ENCODE measurements around the gene KLRF1.

The KLRF1 gene

DNA sequence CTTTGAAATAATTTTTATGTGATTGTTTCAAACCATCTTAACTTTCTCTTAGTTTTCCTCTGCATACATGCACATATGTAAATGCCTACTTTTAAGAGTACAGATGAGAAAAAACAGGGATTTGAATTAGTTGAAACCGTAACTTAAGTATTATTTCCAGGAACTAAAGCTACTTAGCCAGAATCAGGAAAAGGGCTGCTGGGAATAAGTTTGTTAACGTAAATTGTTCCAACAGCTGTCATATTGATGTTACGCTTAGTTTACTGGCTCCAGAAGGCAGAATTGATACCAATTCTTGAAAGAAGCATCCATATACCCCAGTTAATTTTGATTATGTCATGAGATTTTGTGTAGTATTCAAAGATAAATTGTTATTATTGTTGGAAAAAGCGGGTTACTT lies 17.9 kb upstream of the KLRF1 start:
- DNase-seq (ENCODE audit: low read depth, low spot score), result no peak

DNA sequence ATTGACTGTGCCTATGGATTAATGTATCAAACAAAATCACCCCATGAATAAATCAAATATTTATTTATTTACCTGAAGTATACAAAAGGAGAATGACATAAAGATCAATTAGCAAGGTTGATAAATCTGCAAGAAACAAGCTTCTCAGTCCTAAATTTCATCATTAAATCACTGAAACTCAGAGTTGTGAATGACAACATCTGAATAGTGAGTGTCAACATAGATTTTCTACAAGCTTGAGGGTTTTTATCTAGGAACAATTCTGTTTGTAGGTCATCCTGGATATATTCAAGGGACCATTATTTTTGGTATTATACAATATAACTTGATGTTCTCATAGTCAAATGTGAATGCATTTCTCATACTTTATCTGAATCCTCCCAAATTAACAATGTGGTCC lies 17.4 kb upstream of the KLRF1 start:
- no peak for DNase-seq (ENCODE audit: low read depth, low spot score)

DNA sequence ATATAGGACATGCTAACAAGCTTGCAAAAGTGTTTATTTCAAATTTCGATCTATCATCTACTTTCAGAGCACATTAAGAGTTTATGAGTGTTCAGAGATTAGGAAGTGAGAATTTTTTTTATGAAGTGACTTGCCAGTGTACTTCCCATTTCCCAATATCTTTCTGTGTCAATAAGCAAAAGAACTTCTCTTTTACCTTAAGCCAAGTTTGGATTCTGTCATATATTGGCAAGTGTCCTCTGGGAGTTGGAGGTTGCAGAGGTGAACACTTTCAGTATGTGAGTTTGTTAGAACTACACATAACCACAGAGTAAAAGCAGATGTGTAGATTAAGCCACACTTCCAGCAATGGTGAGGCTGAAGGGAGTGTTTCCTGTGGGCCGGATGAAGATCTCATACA lies 16.6 kb upstream of the KLRF1 start:
- DNase-seq (ENCODE audit: low read depth, low spot score), result no peak

GRCh38 chr12:9811621-9812020 lies 15.7 kb upstream of the KLRF1 start:
- DNase-seq (ENCODE audit: low read depth, low spot score), result no peak

GRCh38 chr12:9813821-9814798 lies 13.2 kb upstream of the KLRF1 start:
- peak; percentile 38 for DNase-seq (ENCODE audit: low read depth, low spot score)

DNA sequence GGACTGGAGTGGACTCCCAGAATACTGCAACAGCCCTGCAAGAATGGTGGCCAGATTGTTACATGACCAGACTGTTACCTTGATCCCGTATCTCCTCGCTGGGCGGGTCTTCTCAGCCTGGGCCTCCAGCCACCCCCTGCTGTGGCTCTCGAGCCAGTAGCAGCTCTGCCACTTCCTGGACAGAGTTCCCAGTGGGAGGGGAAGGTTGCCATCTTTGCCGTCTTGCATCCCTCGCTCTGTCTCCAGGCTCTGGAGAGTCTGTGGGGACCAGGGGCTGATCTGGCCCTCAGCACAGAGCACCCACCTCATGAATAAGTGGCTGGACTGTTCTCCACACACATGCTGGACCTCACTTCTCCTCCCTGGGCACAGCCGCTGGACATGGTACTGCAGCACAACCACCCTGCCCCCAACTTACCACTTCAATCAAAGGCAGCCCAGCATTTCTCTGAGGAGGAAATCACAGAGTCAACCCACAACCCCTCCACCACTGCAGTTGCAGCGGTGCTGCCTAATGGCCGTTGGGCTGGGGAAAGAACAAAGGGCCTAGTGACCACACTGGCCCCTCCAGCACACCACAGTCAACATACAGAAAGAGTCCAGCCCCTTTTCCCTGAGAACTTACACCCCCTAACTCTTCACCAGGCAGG lies 6.9 kb upstream of the KLRF1 start:
- no peak for DNase-seq (ENCODE audit: low read depth, low spot score)

DNA sequence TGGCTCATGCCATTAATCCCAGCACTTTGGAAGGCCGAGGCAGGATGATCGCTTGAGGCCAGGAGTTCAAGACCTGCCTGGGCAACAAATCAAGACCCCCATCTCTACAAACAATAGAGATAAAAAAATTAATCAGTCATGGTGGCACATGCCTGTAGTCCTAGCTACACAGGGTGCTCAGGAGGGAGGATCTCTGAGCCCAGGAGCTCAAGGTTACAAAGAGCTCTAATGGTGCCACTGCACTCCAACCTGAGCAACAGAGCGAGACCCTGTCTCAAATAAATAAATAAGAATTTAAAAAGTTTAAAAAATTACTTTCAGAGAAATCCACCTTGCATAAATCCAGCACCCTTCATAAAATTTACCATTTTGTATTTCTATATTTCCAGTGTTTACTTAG lies 2.2 kb downstream of the KLRF1 start:
- no peak for DNase-seq (ENCODE audit: low read depth, low spot score)

DNA sequence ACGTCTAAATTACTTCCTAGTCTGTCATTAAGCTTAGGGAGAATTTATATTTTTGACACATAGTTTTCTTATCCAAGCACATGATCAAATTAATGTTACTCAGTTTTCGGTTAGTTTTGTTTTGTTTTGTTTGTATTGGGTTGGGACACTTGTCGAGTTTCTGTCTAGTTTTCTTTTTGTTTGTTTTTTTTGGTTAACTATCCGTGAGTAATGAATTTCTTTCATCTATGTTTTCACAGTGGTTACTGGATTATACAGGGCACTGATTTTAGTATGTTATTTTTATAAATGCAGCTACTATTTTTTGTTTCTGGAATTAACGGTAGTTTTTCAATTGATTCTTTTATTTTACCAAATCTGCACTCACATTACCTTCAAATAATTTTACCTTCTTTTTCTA lies 2.7 kb downstream of the KLRF1 start:
- no peak for DNase-seq (ENCODE audit: low read depth, low spot score)

GRCh38 chr12:9831720-9832119 lies 4.4 kb downstream of the KLRF1 start:
- no peak for DNase-seq (ENCODE audit: low read depth, low spot score)

- no peak for DNase-seq (ENCODE audit: low read depth, low spot score)
These were observed 16.1 kb downstream of the KLRF1 start for GRCh38 chr12:9843407-9843806.

DNA sequence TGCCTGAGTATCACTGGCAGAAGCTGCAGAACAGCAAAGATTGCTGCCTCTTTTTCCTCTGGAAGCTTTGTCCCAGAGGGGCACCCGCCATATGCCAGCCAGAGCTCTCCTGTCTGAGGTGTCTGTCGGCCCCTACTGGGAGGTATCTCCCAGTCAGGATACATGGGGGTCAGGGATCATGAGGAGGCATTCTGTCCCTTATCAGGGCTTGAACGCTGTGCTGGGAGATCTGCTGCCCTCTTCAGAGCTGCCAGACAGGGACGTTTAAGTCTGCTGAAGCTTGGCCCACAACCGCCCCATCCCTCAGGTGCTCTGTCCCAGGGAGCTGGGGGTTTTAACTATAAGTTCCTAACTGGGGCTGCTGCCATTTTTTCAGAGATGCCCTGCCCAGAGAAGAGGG lies 21.6 kb downstream of the KLRF1 start:
- no peak for DNase-seq (ENCODE audit: low read depth, low spot score)

DNA sequence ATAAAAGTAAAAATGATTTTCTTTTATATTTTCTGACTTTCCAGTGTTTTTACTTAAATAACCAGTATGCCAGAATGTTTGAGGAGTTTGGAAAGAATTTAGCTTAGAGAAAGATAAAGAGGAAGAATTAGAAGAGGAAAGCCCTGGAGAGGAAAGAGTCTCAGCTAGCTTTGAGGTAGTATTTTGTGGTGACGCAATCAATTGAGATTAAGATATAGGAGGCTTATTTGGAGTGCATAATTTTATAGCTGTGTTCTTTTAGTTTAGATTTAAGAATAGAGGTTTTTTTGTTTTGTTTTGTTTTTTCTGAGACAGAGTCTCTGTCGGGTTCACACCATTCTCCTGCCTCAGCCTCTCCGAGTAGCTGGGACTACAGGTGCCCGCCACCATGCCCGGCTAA lies 23.8 kb downstream of the KLRF1 start:
- DNase-seq (ENCODE audit: low read depth, low spot score), result no peak

- no peak for DNase-seq (ENCODE audit: low read depth, low spot score)
These were observed 24.6 kb downstream of the KLRF1 start for GRCh38 chr12:9851927-9852326.

- DNase-seq (ENCODE audit: low read depth, low spot score), result no peak
These were observed 28.9 kb downstream of the KLRF1 start for GRCh38 chr12:9856151-9856550.

DNA sequence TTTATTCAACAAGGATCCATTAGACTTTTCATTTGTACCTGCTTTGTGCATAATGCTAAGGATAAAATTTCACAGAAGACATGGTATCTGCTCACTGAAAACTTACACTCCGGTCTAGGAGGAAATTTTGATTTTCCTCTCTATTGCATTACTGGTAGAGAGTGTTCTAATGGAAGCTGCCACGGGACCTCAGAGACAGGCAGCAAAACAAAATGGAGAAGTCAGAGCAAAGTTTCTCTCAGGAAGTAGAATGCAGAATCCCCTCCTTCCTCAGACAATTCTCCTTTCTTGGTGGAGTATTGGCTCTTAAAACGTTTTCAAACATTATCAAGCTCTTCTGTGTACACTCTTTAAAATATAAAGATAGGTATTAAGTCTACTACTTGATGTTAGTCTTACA lies 29.6 kb downstream of the KLRF1 start:
- no peak for DNase-seq (ENCODE audit: low read depth, low spot score)

GRCh38 chr12:9858135-9858534 lies 30.9 kb downstream of the KLRF1 start:
- DNase-seq (ENCODE audit: low read depth, low spot score), result no peak

DNA sequence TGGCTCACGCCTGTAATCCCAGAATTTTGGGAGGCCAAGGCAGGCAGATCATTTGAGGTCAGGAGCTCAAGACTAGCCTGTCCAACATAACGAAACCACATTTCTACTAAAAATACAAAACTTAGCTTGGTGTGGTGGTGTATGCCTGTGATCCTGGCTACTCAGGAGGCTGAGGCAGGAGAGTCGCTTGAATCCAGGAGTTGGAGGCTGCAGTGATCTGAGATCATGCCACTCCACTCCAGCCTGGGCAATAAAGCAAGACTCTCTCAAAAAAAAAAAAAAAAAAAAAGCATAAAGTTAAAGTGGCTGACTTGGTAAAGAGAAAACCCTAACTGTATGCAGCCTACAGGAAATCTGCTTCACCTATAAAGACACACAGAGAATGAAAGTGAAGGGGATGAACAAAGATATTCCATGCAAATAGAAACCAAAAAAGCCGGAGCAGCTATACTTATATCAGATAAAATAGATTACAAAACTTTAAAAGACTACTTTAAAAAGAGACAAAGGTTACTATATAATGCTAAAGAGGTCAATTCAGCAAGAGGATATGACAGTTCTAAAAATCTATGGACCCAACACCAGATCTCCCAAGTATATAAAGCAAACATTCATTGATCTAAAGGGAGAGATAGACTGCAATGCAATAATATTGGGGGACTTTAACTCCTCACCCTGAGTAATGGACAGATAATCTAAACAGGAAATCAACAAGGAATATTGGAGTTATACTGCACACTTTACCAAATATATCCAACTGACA lies 37.8 kb downstream of the KLRF1 start:
- DNase-seq (ENCODE audit: low read depth, low spot score), result no peak

DNA sequence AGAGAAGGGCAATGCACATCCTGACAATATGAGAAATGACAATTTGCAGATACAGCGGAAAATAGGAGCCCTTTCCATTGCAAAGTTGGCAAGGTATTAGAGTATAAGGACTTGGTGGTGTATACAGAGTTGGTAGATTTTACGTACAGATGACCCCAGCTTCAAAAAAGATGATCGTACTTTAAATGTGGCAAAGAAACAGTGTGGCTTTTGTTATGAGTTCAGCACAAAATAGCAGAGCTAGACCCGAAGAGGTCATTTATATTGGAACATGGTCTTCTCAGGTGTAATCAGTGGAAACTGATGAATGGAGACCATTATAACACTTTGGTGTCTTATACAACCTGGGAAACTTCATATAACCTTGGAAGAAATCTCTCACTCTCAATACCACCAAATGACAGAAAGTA lies 39.6 kb downstream of the KLRF1 start:
- no peak for DNase-seq (ENCODE audit: low read depth, low spot score)

- no peak for DNase-seq (ENCODE audit: low read depth, low spot score)
These were observed 40.2 kb downstream of the KLRF1 start for GRCh38 chr12:9867531-9867930.

GRCh38 chr12:9868311-9868801 lies 41.1 kb downstream of the KLRF1 start:
- no peak for DNase-seq (ENCODE audit: low read depth, low spot score)

- no peak for DNase-seq (ENCODE audit: low read depth, low spot score)
These were observed 41.6 kb downstream of the KLRF1 start for GRCh38 chr12:9868951-9869306.

Data from iPS DF 19.7 (cell line).